Skeletal muscle tissue (tissue), 4 donors: ENCODE results near the gene SDHAF1. TPM values are rescaled to one million over a fixed set of nuclear protein-coding genes. Genes with fewer than 3 reads are reported as not detected.
"Not testable (repeated sequence)": the region's sequence is repeated elsewhere in the genome, so short reads cannot be mapped to it uniquely, and the experiment has no call there.

ENCODE experiments used
- H3K27ac ChIP-seq: one replicate; pipeline ENCODE4 v1.7.0; 2013; ENCODE audit warnings: mild to moderate bottlenecking, low read depth, low read length, inconsistent platforms
- H3K27me3 ChIP-seq, 3 donors: one replicate each; pipeline ENCODE4 v1.7.0; 2013; ENCODE audit warnings: low read length in 3 of 3; ENCODE audit not compliant: control insufficient read depth in 3 of 3, insufficient read depth in 3 of 3
- H3K36me3 ChIP-seq, 3 donors: one replicate each; pipeline ENCODE4 v1.7.0; 2013; ENCODE audit warnings: low read length in 3 of 3; ENCODE audit not compliant: control insufficient read depth in 3 of 3, insufficient read depth in 3 of 3
- H3K4me1 ChIP-seq, 3 donors: one replicate each; pipeline ENCODE4 v1.7.0; 2013; ENCODE audit warnings: low read length in 3 of 3, mild to moderate bottlenecking in 3 of 3; ENCODE audit not compliant: control insufficient read depth in 3 of 3, insufficient read depth in 3 of 3
- H3K4me3 ChIP-seq, 3 donors: one replicate each; pipeline ENCODE4 v1.7.0; 2013; ENCODE audit warnings: low read length in 3 of 3
- H3K9ac ChIP-seq, 3 donors: one replicate each; pipeline ENCODE4 v1.7.0; 2013; ENCODE audit warnings: low read length in 3 of 3, mild to moderate bottlenecking in 3 of 3, moderate library complexity in 2 of 3, low read depth in 1 of 3
- H3K9me3 ChIP-seq, 3 donors: one replicate each; pipeline ENCODE4 v1.7.0; 2013; ENCODE audit warnings: low read length in 3 of 3; ENCODE audit not compliant: control insufficient read depth in 3 of 3
- total RNA-seq: library from RNA; depleted of rRNA; stranded (reverse); fragments of >200 nt; gene quantifications from one replicate; pipeline ENCODE4 v1.2.3, GENCODE V29; 2014
- donor health status: Osteomylitis.

The SDHAF1 gene, protein sequence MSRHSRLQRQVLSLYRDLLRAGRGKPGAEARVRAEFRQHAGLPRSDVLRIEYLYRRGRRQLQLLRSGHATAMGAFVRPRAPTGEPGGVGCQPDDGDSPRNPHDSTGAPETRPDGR
- total RNA-seq, result 8.4 TPM

GRCh38 chr19:35995048-35995993 lies at the start of gene SDHAF1:
SDHAF1 (plus strand) TSS chr19:35995188; CDS start chr19:35995275, 87 bp downstream.
- peaks cover 0 to 11% (median 1%) of the 10 kb centered on the region in 3 donors for H3K36me3 ChIP-seq
- H3K9me3 ChIP-seq, result no peaks in the 10 kb centered on the region
- H3K9ac ChIP-seq, result peak within 1 kb of the TSS; percentile 92 to 95 (median 92)
- peaks cover 20 to 31% (median 22%) of the 10 kb centered on the region in 3 donors for H3K4me1 ChIP-seq
- H3K27me3 ChIP-seq, result no peaks in the 10 kb centered on the region
- H3K4me3 ChIP-seq, result peak within 1 kb of the TSS; percentile 93 to 96 (median 95)
- peak within 1 kb of the TSS; percentile 70 for H3K27ac ChIP-seq

- Histone ChIP-seq H3K9ac (no peak overlapping the region), H3K9me3 (no peaks in the 10 kb centered on the region), H3K27me3 (no peaks in the 10 kb centered on the region), H3K27ac (no peak overlapping the region), H3K36me3 (peaks cover 0 to 19% (median 11%) of the 10 kb centered on the region in 3 donors), H3K4me3 (no peak overlapping the region), H3K4me1 (no peaks in the 10 kb centered on the region)
Measured at GRCh38 chr19:35946203-35946602, 48.8 kb upstream of the SDHAF1 start.

GRCh38 chr19:35949131-35949530 lies 45.9 kb upstream of the SDHAF1 start:
- no peak overlapping the region for H3K9ac ChIP-seq
- H3K36me3 ChIP-seq, result peaks cover 0 to 9% (median 6%) of the 10 kb centered on the region in 3 donors
- no peak overlapping the region for H3K4me3 ChIP-seq
- H3K9me3 ChIP-seq, result no peaks in the 10 kb centered on the region
- H3K27ac ChIP-seq, result no peak overlapping the region
- no peaks in the 10 kb centered on the region for H3K4me1 ChIP-seq
- peaks cover 0 to 2% (median 0%) of the 10 kb centered on the region in 3 donors for H3K27me3 ChIP-seq

DNA sequence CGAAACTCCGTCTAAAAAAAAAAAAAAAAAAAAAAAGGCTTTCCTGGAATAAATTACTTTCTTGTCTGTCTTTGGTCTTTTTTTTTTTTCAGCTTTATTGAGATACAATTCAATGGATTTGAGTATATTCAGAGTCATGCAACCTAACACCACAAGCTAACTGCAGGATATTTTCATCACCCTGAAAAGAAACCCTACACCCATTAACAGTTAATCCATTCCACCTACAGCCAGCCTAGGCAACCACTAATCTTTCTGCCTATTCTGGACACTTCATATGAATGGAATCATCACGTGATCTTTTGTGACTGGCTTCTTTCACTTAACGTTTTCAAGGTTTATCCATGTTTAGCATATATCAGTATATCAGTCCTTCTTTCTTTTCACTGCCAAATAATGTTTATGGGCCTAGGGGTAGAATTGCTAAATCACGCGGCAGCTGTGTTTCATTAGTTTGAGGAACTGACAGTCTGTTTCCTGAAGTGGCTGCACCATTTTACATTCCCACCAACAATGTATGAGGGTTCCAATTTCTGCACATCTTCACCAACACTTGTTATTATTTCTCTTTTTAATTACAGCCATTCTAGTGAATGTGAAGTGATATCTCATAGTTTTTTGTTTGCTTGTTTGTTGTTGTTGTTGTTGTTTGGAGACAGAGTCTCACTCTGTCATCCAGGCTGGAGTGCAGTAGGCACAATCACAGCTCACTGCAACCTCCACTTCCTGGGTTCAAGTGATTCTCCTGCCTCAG lies 38.9 kb upstream of the SDHAF1 start:
- H3K4me1 ChIP-seq, result peaks cover 0 to 7% (median 0%) of the 10 kb centered on the region in 3 donors
- H3K9ac ChIP-seq, result no peak overlapping the region
- H3K27me3 ChIP-seq, result peaks cover 31 to 43% (median 34%) of the 10 kb centered on the region in 3 donors
- H3K36me3 ChIP-seq, result no peaks in the 10 kb centered on the region
- H3K9me3 ChIP-seq, result no peaks in the 10 kb centered on the region
- no peak overlapping the region for H3K4me3 ChIP-seq
- no peak overlapping the region for H3K27ac ChIP-seq

DNA sequence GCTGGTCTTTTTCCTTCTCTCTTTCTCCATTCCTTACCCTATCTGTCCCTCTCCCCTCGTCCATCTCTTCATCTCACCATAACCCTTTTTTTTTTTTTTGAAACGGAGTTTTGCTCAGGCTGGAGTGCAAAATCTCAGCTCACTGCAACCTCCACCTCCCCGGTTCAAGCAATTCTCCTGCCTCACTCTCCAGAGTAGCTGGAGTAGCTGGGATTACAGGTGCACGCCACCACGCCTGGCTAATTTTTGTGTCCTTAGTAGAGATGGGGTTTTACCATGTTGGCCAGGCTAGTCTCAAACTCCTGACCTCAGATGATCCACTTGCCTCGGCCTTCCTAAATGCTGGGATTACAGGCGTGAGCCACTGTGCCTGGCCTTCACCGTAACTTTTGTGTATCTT lies 37.6 kb upstream of the SDHAF1 start:
- H3K9ac ChIP-seq, H3K9me3 ChIP-seq, H3K27ac ChIP-seq, H3K4me3 ChIP-seq, H3K36me3 ChIP-seq, H3K4me1 ChIP-seq: not testable (repeated sequence)
- H3K27me3 ChIP-seq, result peaks cover 34 to 46% (median 36%) of the 10 kb centered on the region in 3 donors

GRCh38 chr19:35958660-35959039 lies 36.3 kb upstream of the SDHAF1 start:
- peaks cover 0 to 7% (median 0%) of the 10 kb centered on the region in 3 donors for H3K4me1 ChIP-seq
- H3K9ac ChIP-seq, result no peak overlapping the region
- H3K27ac ChIP-seq, result no peak overlapping the region
- H3K27me3 ChIP-seq, result peaks cover 34 to 47% (median 36%) of the 10 kb centered on the region in 3 donors
- H3K36me3 ChIP-seq, result no peaks in the 10 kb centered on the region
- no peak overlapping the region for H3K4me3 ChIP-seq
- no peaks in the 10 kb centered on the region for H3K9me3 ChIP-seq

DNA sequence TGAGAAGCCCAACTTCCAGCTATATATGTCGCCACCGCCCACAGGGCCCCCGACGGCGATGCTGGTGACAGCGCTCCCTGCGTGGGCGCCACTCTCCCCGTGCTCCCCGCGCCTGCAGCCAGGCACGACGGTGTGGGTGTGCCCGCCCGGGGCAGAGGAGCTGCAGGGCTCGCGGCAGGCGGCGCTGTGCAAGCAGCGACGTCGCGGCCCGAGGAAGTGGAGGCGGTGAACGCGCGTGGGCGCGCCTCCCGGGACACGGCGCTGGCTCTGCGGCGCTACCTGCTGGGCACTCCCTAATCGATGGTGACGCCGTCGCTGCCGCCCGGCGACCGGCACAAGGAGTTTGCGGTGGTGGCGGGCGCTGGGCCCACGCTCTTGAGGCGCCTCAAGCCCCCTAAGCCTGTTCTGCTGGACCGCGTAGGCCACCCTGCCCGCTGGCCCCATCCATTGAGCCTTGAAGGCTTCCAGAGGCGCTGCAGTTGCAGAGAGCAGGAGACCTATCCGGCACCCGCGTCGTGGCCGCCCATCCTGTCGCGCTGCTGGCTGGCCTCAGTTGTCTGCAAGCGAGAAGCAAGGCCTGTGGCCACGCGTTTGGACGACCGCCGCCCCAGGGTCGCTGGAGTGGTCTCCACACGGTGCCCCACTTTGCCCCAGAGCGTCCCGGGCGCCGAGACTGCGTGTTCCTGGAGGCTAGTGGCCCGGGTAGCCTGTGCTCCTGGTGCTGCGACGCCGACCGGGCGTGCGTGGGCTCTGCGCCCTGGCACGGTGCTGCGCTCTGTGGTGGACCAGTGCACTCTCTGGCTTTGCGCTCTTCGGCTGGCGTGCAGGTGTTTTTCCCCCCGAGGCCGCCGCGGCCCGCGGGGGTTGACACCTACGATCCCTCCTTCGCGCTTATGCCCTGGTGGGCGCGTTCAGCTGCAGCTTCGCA lies 35.7 kb upstream of the SDHAF1 start:
- Histone ChIP-seq H3K9me3 (no peaks in the 10 kb centered on the region), H3K4me3 (no peak overlapping the region), H3K27ac (no peak overlapping the region), H3K27me3 (peaks cover 34 to 49% (median 36%) of the 10 kb centered on the region in 3 donors), H3K9ac (no peak overlapping the region), H3K4me1 (peaks cover 0 to 7% (median 0%) of the 10 kb centered on the region in 3 donors), H3K36me3 (no peaks in the 10 kb centered on the region)

- H3K27me3 ChIP-seq, result peaks cover 34 to 49% (median 36%) of the 10 kb centered on the region in 3 donors
- H3K27ac ChIP-seq, result no peak overlapping the region
Measured at GRCh38 chr19:35959968-35960320, 35.0 kb upstream of the SDHAF1 start.

DNA sequence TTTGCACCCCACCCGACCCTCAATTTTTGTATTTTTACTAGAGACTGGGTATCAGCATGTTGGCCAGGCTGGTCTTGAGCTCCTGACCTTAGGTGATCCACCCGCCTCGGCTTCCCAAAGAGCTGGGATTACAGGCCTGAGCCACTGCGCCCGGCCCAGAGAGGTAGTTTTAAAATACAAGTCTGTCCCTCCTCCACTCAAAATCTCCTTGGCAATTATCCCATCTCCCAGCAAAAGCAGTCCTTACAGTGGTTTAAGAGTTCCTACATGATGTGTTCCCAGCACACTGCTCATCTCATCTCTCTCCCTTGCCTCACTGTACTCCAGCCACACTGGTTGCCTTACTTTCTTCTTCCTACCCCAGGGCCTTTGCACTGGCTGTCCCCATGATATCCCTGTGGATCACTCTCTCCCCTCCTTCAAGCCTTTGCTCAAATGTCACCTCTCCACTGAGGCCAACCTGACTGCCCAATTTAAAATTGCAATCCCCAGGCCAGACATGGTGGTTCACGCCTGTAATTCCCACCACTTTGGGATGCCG lies 34.5 kb upstream of the SDHAF1 start:
- no peak overlapping the region for H3K9ac ChIP-seq
- no peaks in the 10 kb centered on the region for H3K36me3 ChIP-seq
- H3K4me3 ChIP-seq, result no peak overlapping the region
- peaks cover 34 to 49% (median 36%) of the 10 kb centered on the region in 3 donors for H3K27me3 ChIP-seq
- no peak overlapping the region for H3K27ac ChIP-seq
- H3K4me1 ChIP-seq, result peaks cover 0 to 7% (median 0%) of the 10 kb centered on the region in 3 donors
- H3K9me3 ChIP-seq, result no peaks in the 10 kb centered on the region

More at GRCh38 chr19:35959968-35960320, 35.0 kb upstream of the SDHAF1 start:
- no peaks in the 10 kb centered on the region for H3K36me3 ChIP-seq
- H3K4me1 ChIP-seq, result peaks cover 0 to 7% (median 0%) of the 10 kb centered on the region in 3 donors
- no peak overlapping the region for H3K9ac ChIP-seq
- H3K9me3 ChIP-seq, result no peaks in the 10 kb centered on the region
- no peak overlapping the region for H3K4me3 ChIP-seq
